Endothelial cell of umbilical vein (primary cell): ENCODE measurements around the gene ANKK1. TPM values are rescaled to one million over a fixed set of nuclear protein-coding genes. Genes with fewer than 3 reads are reported as not detected.

Experiments
- BruUV-seq: library from RNA; stranded (reverse); fragments of 400-500 nt; replicated peaks from 2 replicates; lab custom pipeline; 2021; lab: Mats Ljungman, UMichigan
- CTCF ChIA-PET: fragments of 300-600, 350-600 bp; sonication (Branson Sonifier 250); formaldehyde crosslinking; loops from one replicate; lab custom pipeline; 2021; ENCODE audit warnings: antibody characterized with exemption, inconsistent platforms; lab: Charles Lee
- POLR2A ChIA-PET: fragments of 300-600, 350-600 bp; sonication (Branson Sonifier 250); formaldehyde crosslinking; loops from one replicate; lab custom pipeline; 2021; ENCODE audit warnings: antibody characterized with exemption, inconsistent platforms; lab: Charles Lee
- DNase-seq: peaks from one replicate; pipeline ENCODE4 v3.0.0-alpha.2; 2011; ENCODE audit warnings: low read depth, low spot score
- FAIRE-seq: peaks from 2 replicates; lab custom pipeline; 2011; peaks lifted over from hg19 to GRCh38; lab: Jason Lieb, UNC
- H2AFZ ChIP-seq: 2 replicates; pipeline ENCODE4 v1.6.0; 2012; ENCODE audit warnings: low read depth, low read length, control low read depth, inconsistent platforms
- H3K27ac ChIP-seq: 2 replicates; pipeline ENCODE4 v1.5.1; 2011; ENCODE audit warnings: low read depth, mild to moderate bottlenecking, control low read depth, low read length, moderate library complexity; ENCODE audit not compliant: insufficient read depth
- H3K27me3 ChIP-seq, 2 experiments: 2 replicates each; pipeline versions ENCODE4 v1.6.0 to v1.6.1; 2011; ENCODE audit warnings: low read length in 2 of 2, mixed read lengths in 1 of 2; ENCODE audit not compliant: control insufficient read depth in 2 of 2, insufficient read depth in 2 of 2
- H3K36me3 ChIP-seq, 2 experiments: 2 replicates in 1 of 2; 3 replicates in 1 of 2; pipeline ENCODE4 v1.5.1; 2011; ENCODE audit warnings: low read length in 2 of 2, mild to moderate bottlenecking in 1 of 2, moderate library complexity in 1 of 2; ENCODE audit not compliant: control insufficient read depth in 2 of 2, insufficient read depth in 2 of 2; ENCODE audit errors: extremely low read depth in 1 of 2
- H3K4me1 ChIP-seq: 3 replicates; pipeline ENCODE4 v1.5.1; 2011; ENCODE audit warnings: mild to moderate bottlenecking, low read length; ENCODE audit not compliant: control insufficient read depth, insufficient read depth; ENCODE audit errors: extremely low read depth
- H3K4me2 ChIP-seq: 2 replicates; pipeline ENCODE4 v1.6.1; 2011; ENCODE audit warnings: low read length, control low read depth, mixed read lengths; ENCODE audit not compliant: insufficient read depth
- H3K4me3 ChIP-seq, 3 experiments: fragments of 200-600 bp in 1 of 3; sonication (generic), shearing (Covaris generic) in 1 of 3; replicated peaks in 1 of 3; 2 replicates each; pipeline ENCODE4 v1.5.1; 2011 to 2016; ENCODE audit warnings: control low read depth in 3 of 3, low read length in 3 of 3, mild to moderate bottlenecking in 2 of 3, inconsistent platforms in 1 of 3, low read depth in 1 of 3, moderate library complexity in 1 of 3; ENCODE audit not compliant: insufficient read depth in 1 of 3
- H3K79me2 ChIP-seq: 2 replicates; pipeline ENCODE4 v1.6.0; 2012; ENCODE audit warnings: low read length, inconsistent platforms; ENCODE audit not compliant: control insufficient read depth, insufficient read depth
- H3K9ac ChIP-seq: replicated peaks from 2 replicates; pipeline ENCODE3; 2011; ENCODE audit warnings: low read length, control low read depth; ENCODE audit not compliant: insufficient read depth; ENCODE audit errors: extremely low read depth
- H3K9me1 ChIP-seq: replicated peaks from 3 replicates; pipeline ENCODE4 v1.6.0; 2011; ENCODE audit warnings: mild to moderate bottlenecking, low read length; ENCODE audit not compliant: control insufficient read depth, insufficient read depth; ENCODE audit errors: extremely low read depth
- H3K9me3 ChIP-seq: replicated peaks from 2 replicates; pipeline ENCODE4 v1.5.1; 2012; ENCODE audit warnings: low read length, inconsistent platforms; ENCODE audit not compliant: control insufficient read depth, insufficient read depth
- H4K20me1 ChIP-seq: replicated peaks from 2 replicates; pipeline ENCODE3; 2011; ENCODE audit warnings: mild to moderate bottlenecking, low read length; ENCODE audit not compliant: control insufficient read depth, insufficient read depth; ENCODE audit errors: extremely low read depth
- EZH2 ChIP-seq: IDR thresholded peaks from 2 replicates; pipeline ENCODE4 v1.6.1; 2012; ENCODE audit warnings: borderline replicate concordance, low read depth, mild to moderate bottlenecking, moderate library complexity, low read length, inconsistent platforms; ENCODE audit not compliant: severe bottlenecking
- FOS ChIP-seq: IDR thresholded peaks from 2 replicates; pipeline ENCODE4 v1.6.1; 2011; ENCODE audit warnings: mild to moderate bottlenecking, low read length, moderate library complexity, borderline replicate concordance; ENCODE audit not compliant: insufficient read depth
- GATA2 ChIP-seq: IDR thresholded peaks from 2 replicates; pipeline ENCODE4 v1.7.0; 2011; ENCODE audit warnings: low read depth, mild to moderate bottlenecking, moderate library complexity, mixed read lengths, low read length; ENCODE audit not compliant: insufficient read length, insufficient read depth
- JUN ChIP-seq: IDR thresholded peaks from 2 replicates; pipeline ENCODE4 v1.6.1; 2011; ENCODE audit warnings: borderline replicate concordance, low read depth; ENCODE audit not compliant: insufficient read length, insufficient read depth
- MYC ChIP-seq: IDR thresholded peaks from one replicate; pipeline ENCODE4 v1.6.1; 2011; ENCODE audit warnings: mild to moderate bottlenecking, low read depth, low read length
- POLR2A ChIP-seq: IDR thresholded peaks from 2 replicates; pipeline ENCODE4 v1.6.1; 2012; ENCODE audit warnings: low read depth, mild to moderate bottlenecking, control low read depth, low read length
- POLR2AphosphoS5 ChIP-seq: IDR thresholded peaks from 2 replicates; pipeline ENCODE4 v1.6.1; 2012; ENCODE audit warnings: low read depth, mild to moderate bottlenecking, control low read depth, low read length, moderate library complexity; ENCODE audit not compliant: insufficient read depth
- dilution Hi-C: fragments of 300-500 bp; cut with MboI; formaldehyde crosslinking; loops from one replicate; pipeline ENCODE4 v1.15.0; 2019; ENCODE audit warnings: low sequenced_read_pairs; ENCODE audit not compliant: extremely low pct_ligation_motif_present
- intact Hi-C: fragments of 100-400 bp; cut with micrococcal nuclease; formaldehyde crosslinking; loops from one replicate; pipeline ENCODE4 v1.10.0; 2022
- polyA plus RNA-seq, 4 experiments: library from polyadenylated mRNA; depleted of rRNA in 3 of 4; stranded (reverse) in 3 of 4; unstranded in 1 of 4; fragments of >200 nt; gene quantifications; 2 replicates each; pipeline versions ENCODE4 v1.2.1 to v1.2.3, GENCODE V29; 2011 to 2012; ENCODE audit warnings: missing spikeins in 1 of 4
- total RNA-seq: library from RNA; stranded (reverse); gene quantifications from 2 replicates; pipeline ENCODE4 v1.2.3, GENCODE V29; 2021
- TF ChIP-seq, protein P1 (sequence below), 2 donors: IDR thresholded peaks; 1 replicate in 1 of 2; 2 replicates in 1 of 2; pipeline ENCODE4 v1.5.1; 2011; ENCODE audit warnings: low read length in 2 of 2, mild to moderate bottlenecking in 2 of 2, moderate library complexity in 2 of 2, control low read depth in 1 of 2, inconsistent platforms in 1 of 2, low read depth in 1 of 2; ENCODE audit not compliant: insufficient read depth in 1 of 2; ENCODE audit errors: extremely low read depth in 1 of 2
- TF ChIP-seq, protein P2 (sequence below): IDR thresholded peaks from 2 replicates; pipeline ENCODE4 v1.6.1; 2011; ENCODE audit not compliant: insufficient read depth, insufficient read length

ANKK1 gene
- total and polyA plus RNA-seq, 2 donors (not counting 3 experiments of a cell fraction or from before 2014, with no cell fraction given), result not detected

DNA sequence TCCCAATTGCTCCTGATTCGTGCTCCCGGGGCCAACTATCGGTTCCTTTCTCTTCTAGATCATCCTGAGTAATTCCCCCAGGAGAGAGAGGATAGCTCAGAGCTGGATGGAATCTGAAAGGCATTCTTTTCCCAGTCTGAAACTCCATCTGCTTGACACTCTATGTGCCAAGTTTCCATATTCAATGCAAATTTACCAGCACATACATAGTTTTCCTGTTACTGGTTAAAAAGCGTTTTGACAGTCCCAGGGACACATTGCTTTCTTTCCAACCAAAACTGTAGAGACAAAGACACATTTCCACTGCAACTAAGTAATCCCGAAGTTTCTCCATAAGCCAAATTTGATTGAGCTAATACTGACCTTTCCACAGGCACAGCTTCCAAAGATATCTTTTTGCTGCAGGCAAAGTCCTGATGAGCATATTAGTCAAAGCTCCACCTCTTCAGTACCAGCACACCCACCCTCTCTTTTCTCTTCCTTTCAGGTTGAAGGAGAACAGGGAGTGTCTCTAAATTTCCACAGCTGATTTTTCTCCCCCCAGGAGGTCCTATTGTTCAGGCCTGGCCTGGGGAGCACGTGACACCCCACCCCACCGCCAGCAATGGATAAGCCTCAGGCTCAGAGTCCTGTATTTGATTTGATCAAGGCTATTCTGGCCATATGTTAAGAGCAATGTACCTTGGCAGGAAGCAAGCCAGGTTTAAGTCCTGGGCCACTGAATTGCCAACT lies 9.7 kb upstream of the ANKK1 start:
- H3K9me1 ChIP-seq, result no peaks in the 10 kb centered on the region
- H3K4me1 ChIP-seq, result no peaks in the 10 kb centered on the region
- POLR2A ChIA-PET, result no interaction called here
- dilution Hi-C loops (no loop called here), intact Hi-C loops (no loop called here)
- peaks cover 0 to 3% of the 10 kb centered on the region in 2 experiments for H3K27me3 ChIP-seq
- DNase-seq (no peak), FAIRE-seq (no peak)
- H3K4me2 ChIP-seq, result no peak overlapping the region
- H3K4me3 ChIP-seq, result no peak overlapping the region
- no TSS peak for BruUV-seq
- H3K9ac ChIP-seq, result no peak overlapping the region
- H3K27ac ChIP-seq, result no peak overlapping the region
- H3K36me3 ChIP-seq, result no peaks in the 10 kb centered on the region
- H4K20me1 ChIP-seq, result no peaks in the 10 kb centered on the region
- H3K9me3 ChIP-seq, result no peaks in the 10 kb centered on the region
- no peaks in the 10 kb centered on the region for H3K79me2 ChIP-seq
- CTCF ChIA-PET, result no interaction called here
- H2AFZ ChIP-seq, result no peak overlapping the region
- no peak for TF ChIP-seq FOS
- TF ChIP-seq, protein P1, sequence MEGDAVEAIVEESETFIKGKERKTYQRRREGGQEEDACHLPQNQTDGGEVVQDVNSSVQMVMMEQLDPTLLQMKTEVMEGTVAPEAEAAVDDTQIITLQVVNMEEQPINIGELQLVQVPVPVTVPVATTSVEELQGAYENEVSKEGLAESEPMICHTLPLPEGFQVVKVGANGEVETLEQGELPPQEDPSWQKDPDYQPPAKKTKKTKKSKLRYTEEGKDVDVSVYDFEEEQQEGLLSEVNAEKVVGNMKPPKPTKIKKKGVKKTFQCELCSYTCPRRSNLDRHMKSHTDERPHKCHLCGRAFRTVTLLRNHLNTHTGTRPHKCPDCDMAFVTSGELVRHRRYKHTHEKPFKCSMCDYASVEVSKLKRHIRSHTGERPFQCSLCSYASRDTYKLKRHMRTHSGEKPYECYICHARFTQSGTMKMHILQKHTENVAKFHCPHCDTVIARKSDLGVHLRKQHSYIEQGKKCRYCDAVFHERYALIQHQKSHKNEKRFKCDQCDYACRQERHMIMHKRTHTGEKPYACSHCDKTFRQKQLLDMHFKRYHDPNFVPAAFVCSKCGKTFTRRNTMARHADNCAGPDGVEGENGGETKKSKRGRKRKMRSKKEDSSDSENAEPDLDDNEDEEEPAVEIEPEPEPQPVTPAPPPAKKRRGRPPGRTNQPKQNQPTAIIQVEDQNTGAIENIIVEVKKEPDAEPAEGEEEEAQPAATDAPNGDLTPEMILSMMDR (IDR thresholded peaks at IDR 0.05; ENCODE audit: extremely low read depth in 1 of 2, insufficient read depth in 1 of 2, low read depth in 1 of 2, low read length in 2 of 2), result no peak
- no peak for TF ChIP-seq JUN
- TF ChIP-seq EZH2, result no peak
- no peak for TF ChIP-seq MYC
- no peak for TF ChIP-seq POLR2A
- no peak for TF ChIP-seq POLR2AphosphoS5
- TF ChIP-seq, protein P2, sequence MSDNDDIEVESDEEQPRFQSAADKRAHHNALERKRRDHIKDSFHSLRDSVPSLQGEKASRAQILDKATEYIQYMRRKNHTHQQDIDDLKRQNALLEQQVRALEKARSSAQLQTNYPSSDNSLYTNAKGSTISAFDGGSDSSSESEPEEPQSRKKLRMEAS, result no peak
- TF ChIP-seq GATA2, result no peak
